Activated CD8-positive, alpha-beta T cell treated with anti-CD3 and anti-CD28 coated beads, Interleukin-2, amount 10 ng/mL, durations not matched to agents 7 days and 5 days (primary cell): ENCODE results near the gene SYN1. TPM values are rescaled to one million over a fixed set of nuclear protein-coding genes. Genes with fewer than 3 reads are reported as not detected.

Experiments
- ATAC-seq: fragments of 150-1000 bp; cut with Tn5 transposase; one replicate; pipeline ENCODE4 v1.10.0; 2021; ENCODE audit warnings: moderate library complexity
- CTCF ChIA-PET: fragments of 350-600 bp; sonication (Branson Sonifier 250); formaldehyde crosslinking; loops from one replicate; lab custom pipeline; 2021; ENCODE audit warnings: antibody characterized with exemption; lab: Charles Lee
- POLR2A ChIA-PET: fragments of 350-600 bp; sonication (Branson Sonifier 250); formaldehyde crosslinking; loops from one replicate; lab custom pipeline; 2021; ENCODE audit warnings: antibody characterized with exemption; lab: Charles Lee
- DNase-seq: peaks from one replicate; pipeline ENCODE4 v3.0.0-alpha.2; 2020
- H3K27ac Mint-ChIP-seq: one replicate; pipeline ENCODE4 v1.8.0; 2021; ENCODE audit warnings: mild to moderate bottlenecking, mixed read lengths
- H3K27me3 Mint-ChIP-seq: one replicate; pipeline ENCODE4 v1.8.0; 2021; ENCODE audit warnings: low read depth, mixed read lengths
- H3K36me3 Mint-ChIP-seq: one replicate; pipeline ENCODE4 v1.8.0; 2021; ENCODE audit warnings: low read depth, mixed read lengths
- H3K4me1 Mint-ChIP-seq: one replicate; pipeline ENCODE4 v1.8.0; 2021; ENCODE audit warnings: low read depth, mixed read lengths
- H3K4me3 Mint-ChIP-seq: one replicate; pipeline ENCODE4 v1.8.0; 2021; ENCODE audit warnings: mild to moderate bottlenecking, mixed read lengths
- H3K9me3 Mint-ChIP-seq: one replicate; pipeline ENCODE4 v1.8.0; 2022; ENCODE audit warnings: mixed read lengths; ENCODE audit not compliant: insufficient read depth
- total RNA-seq, 2 experiments: library from RNA; stranded (reverse); gene quantifications; one replicate each; pipeline ENCODE4 v1.2.3, GENCODE V29; 2021

SYN1 gene
- total RNA-seq, 2 experiments from 2014 or later = 0.57 to 0.58 TPM

- H3K27ac Mint-ChIP-seq = no peak overlapping the region
- peaks cover 6% of the 10 kb centered on the region for H3K4me1 Mint-ChIP-seq
- peaks cover 13% of the 10 kb centered on the region for H3K36me3 Mint-ChIP-seq
- H3K27me3 Mint-ChIP-seq = no peaks in the 10 kb centered on the region
- no peaks in the 10 kb centered on the region for H3K9me3 Mint-ChIP-seq
- DNase-seq (no peak), ATAC-seq (no peak)
- ChIA-PET POLR2A (no interaction called here), CTCF (no interaction called here)
- H3K4me3 Mint-ChIP-seq = no peak overlapping the region
Measured at GRCh38 chrX:47587906-47588735, 31.5 kb downstream of the SYN1 start.

- ChIA-PET CTCF (no interaction called here), POLR2A (no interaction called here)
- H3K9me3 Mint-ChIP-seq = no peaks in the 10 kb centered on the region
- H3K27me3 Mint-ChIP-seq = no peaks in the 10 kb centered on the region
- H3K4me1 Mint-ChIP-seq = peaks cover 9% of the 10 kb centered on the region
- H3K27ac Mint-ChIP-seq = no peak overlapping the region
- no peak overlapping the region for H3K4me3 Mint-ChIP-seq
- ATAC-seq (no peak), DNase-seq (no peak)
- peaks cover 13% of the 10 kb centered on the region for H3K36me3 Mint-ChIP-seq
Measured at GRCh38 chrX:47587091-47587891, 32.4 kb downstream of the SYN1 start.

DNA sequence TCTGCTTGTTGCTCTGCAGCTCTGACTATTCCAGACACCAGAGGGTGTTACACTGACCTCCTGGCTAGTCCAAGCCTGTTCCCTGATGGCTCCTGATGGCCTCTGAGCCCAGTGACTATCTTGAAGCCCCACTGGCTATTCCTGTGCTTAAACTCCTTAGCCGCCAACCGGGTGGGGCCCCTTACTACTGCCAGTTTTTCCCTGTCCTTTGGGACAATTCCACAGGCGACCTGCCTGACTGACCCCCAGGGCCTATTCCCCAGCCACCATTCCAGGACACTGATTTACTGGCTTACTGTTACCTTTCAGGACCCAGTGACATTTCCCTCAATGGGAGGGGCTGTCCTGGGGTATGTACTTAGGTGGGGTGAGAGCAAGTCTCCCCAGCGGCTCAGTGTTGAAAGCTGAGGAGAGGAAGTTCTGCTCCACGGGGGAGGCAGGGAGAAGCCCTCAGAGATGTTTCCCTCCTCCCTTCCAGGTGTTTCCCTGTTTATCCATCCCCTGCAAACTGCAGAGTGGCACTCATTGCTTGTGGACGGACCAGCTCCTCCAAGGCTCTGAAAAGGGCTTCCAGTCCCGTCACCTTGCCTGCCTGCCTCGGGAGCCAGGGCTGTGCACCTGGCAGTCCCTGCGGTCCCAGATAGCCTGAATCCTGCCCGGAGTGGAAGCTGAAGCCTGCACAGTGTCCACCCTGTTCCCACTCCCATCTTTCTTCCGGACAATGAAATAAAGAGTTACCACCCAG lies 33.4 kb downstream of the SYN1 start:
- Mint-ChIP-seq H3K36me3 (peaks cover 13% of the 10 kb centered on the region), H3K9me3 (no peaks in the 10 kb centered on the region), H3K27ac (no peak overlapping the region), H3K4me1 (peaks cover 18% of the 10 kb centered on the region), H3K4me3 (no peak overlapping the region), H3K27me3 (no peaks in the 10 kb centered on the region)
- ChIA-PET CTCF (no interaction called here), POLR2A (no interaction called here)
- no peak for DNase-seq
- no peak for ATAC-seq

DNA sequence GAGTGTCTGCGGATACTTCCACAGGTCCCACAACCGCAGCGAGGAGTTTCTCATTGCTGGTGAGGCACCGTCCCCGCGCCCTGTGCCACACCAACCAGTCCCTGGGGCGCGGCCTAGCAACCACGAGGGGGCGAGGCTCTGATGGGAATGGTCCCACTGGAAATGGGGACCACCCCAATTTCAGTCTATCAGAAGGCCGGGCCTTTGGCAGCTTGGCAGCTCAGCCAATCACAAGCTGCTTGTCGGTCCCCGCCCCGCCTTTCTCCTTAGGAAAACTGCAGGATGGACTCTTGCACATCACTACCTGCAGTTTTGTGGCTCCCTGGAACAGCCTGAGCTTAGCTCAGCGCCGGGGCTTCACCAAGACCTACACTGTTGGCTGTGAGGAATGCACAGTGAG lies 34.4 kb downstream of the SYN1 start:
- POLR2A ChIA-PET = no interaction called here
- CTCF ChIA-PET = no interaction called here
- peaks cover 18% of the 10 kb centered on the region for H3K4me1 Mint-ChIP-seq
- DNase-seq (no peak), ATAC-seq (no peak)
- no peak overlapping the region for H3K4me3 Mint-ChIP-seq
- no peaks in the 10 kb centered on the region for H3K27me3 Mint-ChIP-seq
- peaks cover 13% of the 10 kb centered on the region for H3K36me3 Mint-ChIP-seq
- H3K9me3 Mint-ChIP-seq = no peaks in the 10 kb centered on the region
- no peak overlapping the region for H3K27ac Mint-ChIP-seq

DNA sequence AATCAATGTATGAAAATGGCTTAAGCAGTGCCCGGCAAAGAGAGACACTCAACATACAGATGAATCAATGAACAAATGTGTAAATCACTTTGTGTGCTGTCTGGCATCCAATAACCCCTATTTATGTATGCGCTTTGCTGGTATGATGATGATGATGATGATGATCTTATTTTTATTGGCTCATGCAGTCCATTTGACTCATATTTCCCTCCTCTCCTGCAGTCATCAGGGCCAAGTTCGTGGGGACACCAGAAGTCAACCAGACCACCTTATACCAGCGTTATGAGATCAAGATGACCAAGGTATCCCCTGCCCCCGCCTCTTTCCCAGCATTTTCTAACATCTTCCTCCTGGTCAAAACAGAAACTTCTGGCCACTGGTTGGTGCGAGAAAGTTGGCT lies 34.9 kb downstream of the SYN1 start:
- no peak for ATAC-seq
- ChIA-PET POLR2A (no interaction called here), CTCF (no interaction called here)
- H3K4me3 Mint-ChIP-seq = no peak overlapping the region
- peaks cover 13% of the 10 kb centered on the region for H3K36me3 Mint-ChIP-seq
- DNase-seq = no peak
- no peaks in the 10 kb centered on the region for H3K9me3 Mint-ChIP-seq
- no peaks in the 10 kb centered on the region for H3K27me3 Mint-ChIP-seq
- no peak overlapping the region for H3K27ac Mint-ChIP-seq
- peaks cover 18% of the 10 kb centered on the region for H3K4me1 Mint-ChIP-seq

GRCh38 chrX:47583240-47583861 lies 36.3 kb downstream of the SYN1 start:
- DNase-seq (no peak), ATAC-seq (no peak)
- CTCF ChIA-PET = no interaction called here
- Mint-ChIP-seq H3K4me3 (peak overlapping the region; percentile 48), H3K27me3 (peaks cover under 1% of the 10 kb centered on the region), H3K27ac (peak overlapping the region; percentile 72), H3K4me1 (peaks cover 21% of the 10 kb centered on the region), H3K36me3 (peaks cover 13% of the 10 kb centered on the region), H3K9me3 (no peaks in the 10 kb centered on the region)
- POLR2A ChIA-PET = interaction anchor here (1.0 kb wide), 1 partner anchor 27 kb away, joined by 3 read pairs; no protein-coding TSS in a partner anchor

DNA sequence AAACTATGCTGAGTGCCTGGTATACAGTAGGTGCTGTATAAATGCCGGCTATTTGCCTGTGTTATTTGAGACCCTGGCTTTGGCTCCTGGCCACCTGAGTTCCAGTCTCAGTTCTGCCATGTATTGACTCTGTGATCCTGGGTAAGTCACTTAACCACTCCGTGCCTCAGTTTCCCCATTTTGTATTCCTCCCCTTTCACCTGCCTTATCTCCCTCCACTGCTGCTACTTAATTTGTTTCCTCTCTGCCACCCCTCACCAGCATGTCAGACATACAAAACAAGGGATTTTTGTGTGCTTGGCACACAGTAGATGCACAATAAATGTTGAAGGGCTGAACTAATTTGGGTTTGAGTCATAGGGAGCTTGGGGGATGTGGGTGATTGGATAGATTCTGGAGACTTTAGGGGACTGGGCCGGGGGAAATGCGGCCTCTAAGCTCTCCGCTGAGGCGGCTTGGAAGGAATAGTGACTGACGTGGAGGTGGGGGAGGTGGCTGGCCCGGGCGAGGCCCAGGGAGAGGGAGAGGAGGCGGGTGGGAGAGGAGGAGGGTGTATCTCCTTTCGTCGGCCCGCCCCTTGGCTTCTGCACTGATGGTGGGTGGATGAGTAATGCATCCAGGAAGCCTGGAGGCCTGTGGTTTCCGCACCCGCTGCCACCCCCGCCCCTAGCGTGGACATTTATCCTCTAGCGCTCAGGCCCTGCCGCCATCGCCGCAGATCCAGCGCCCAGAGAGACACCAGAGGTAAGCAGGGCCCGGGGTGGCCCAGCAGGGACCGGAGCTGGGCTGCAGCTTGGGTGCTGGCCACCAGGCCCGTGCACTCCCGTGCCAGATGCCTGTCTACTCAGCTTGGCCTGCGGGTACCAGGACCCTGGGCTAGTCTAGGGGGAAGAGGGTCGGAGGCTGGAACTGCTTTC lies 37.7 kb downstream of the SYN1 start, which contains the start of gene TIMP1:
TSS of gene TIMP1 (plus strand) at position 706 of the 917 bp plus-strand sequence. CDS start 980 bp downstream, outside the sequence.
- ChIA-PET CTCF (interaction anchor here (1.5 kb wide), 1 partner anchor 47 kb away, joined by 6 read pairs; no protein-coding TSS in a partner anchor), POLR2A (interaction anchor here (1.0 kb wide), 1 partner anchor 26 kb away, joined by 3 read pairs; no protein-coding TSS in a partner anchor)
- ATAC-seq = peak; percentile 99
- peak within 1 kb of the TSS; percentile 72 for H3K27ac Mint-ChIP-seq
- peaks cover 21% of the 10 kb centered on the region for H3K4me1 Mint-ChIP-seq
- peak; percentile 89 for DNase-seq
- H3K4me3 Mint-ChIP-seq = peak within 1 kb of the TSS; percentile 54
- H3K36me3 Mint-ChIP-seq = peaks cover 12% of the 10 kb centered on the region
- no peaks in the 10 kb centered on the region for H3K9me3 Mint-ChIP-seq
- H3K27me3 Mint-ChIP-seq = peaks cover 5% of the 10 kb centered on the region

- peaks cover 5% of the 10 kb centered on the region for H3K27me3 Mint-ChIP-seq
- H3K4me1 Mint-ChIP-seq = peaks cover 24% of the 10 kb centered on the region
- H3K4me3 Mint-ChIP-seq = no peak overlapping the region
- peaks cover 7% of the 10 kb centered on the region for H3K36me3 Mint-ChIP-seq
- POLR2A ChIA-PET = interaction anchor here (0.5 kb wide), 1 partner anchor 346 kb away, joined by 3 read pairs; the partner anchor contains the start of gene USP11
- no peaks in the 10 kb centered on the region for H3K9me3 Mint-ChIP-seq
- no peak for DNase-seq
- CTCF ChIA-PET = interaction anchor here (0.9 kb wide), 1 partner anchor 10 kb away, joined by 4 read pairs; no protein-coding TSS in a partner anchor
- H3K27ac Mint-ChIP-seq = no peak overlapping the region
- ATAC-seq = no peak
Measured at GRCh38 chrX:47579537-47579936, 40.1 kb downstream of the SYN1 start.

DNA sequence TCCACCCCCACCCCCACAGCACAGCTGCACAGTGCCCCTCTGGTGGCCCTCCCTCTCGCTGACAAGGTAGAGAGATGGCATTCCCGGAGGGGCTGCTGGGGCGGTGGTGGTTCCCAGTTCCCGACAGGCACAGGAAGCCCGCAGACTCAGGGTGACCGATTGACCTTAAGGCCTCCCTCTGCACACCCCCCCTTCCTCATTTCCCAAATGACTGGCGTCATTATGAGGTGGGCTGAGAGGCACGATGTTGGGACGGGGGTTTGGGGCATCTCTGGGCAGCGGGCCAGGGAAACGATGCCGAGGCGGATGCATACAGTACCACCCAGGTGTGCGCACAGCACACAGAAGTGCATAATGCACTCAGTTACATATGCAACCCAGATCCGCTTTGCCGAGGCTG lies 41.0 kb downstream of the SYN1 start:
- Mint-ChIP-seq H3K27me3 (peaks cover 5% of the 10 kb centered on the region), H3K9me3 (no peaks in the 10 kb centered on the region), H3K4me3 (no peak overlapping the region), H3K27ac (no peak overlapping the region), H3K36me3 (peaks cover 4% of the 10 kb centered on the region), H3K4me1 (peaks cover 23% of the 10 kb centered on the region)
- ChIA-PET CTCF (no interaction called here), POLR2A (no interaction called here)
- no peak for DNase-seq
- ATAC-seq = no peak

- ATAC-seq = no peak
- ChIA-PET CTCF (no interaction called here), POLR2A (no interaction called here)
- Mint-ChIP-seq H3K27ac (no peak overlapping the region), H3K9me3 (no peaks in the 10 kb centered on the region), H3K4me1 (peaks cover 18% of the 10 kb centered on the region), H3K4me3 (no peak overlapping the region), H3K27me3 (peaks cover 8% of the 10 kb centered on the region), H3K36me3 (no peaks in the 10 kb centered on the region)
- DNase-seq = no peak
Measured at GRCh38 chrX:47577901-47578300, 41.8 kb downstream of the SYN1 start.
